ENCODE results near the gene HSD17B12. TPM values are rescaled to one million over a fixed set of nuclear protein-coding genes. Genes with fewer than 3 reads are reported as not detected.
"Not testable (repeated sequence)": the region's sequence is repeated elsewhere in the genome, so short reads cannot be mapped to it uniquely, and the experiment has no call there.

Gene HSD17B12
- polyA plus RNA-seq, 1 experiment, result 67.7 TPM

DNA sequence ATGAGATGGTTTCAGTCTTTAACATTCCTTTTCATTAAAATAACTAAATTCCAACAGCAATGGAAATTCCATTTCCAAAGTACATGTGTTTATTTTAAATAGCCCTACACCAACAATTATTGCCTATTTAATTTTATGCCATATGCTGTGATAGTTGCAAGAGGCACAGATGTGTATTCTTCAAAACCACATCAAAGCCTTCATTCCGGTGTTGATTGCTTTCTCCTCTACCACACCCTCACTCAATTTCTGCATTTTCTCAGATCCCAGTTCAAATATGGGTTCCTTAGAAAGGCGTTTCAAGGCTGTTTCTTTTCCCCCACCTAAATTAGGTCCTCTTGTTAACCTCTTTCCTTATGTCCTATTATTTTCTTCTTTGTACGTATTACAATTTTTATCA lies 6.0 kb upstream of the HSD17B12 start:
- Histone ChIP-seq H3K4me3 (ENCODE audit: low read depth, low read length) (no peak overlapping the region), H3K36me3 (ENCODE audit: control insufficient read depth, insufficient read depth, low read length) (no peaks in the 10 kb centered on the region), H3K27me3 (ENCODE audit: control insufficient read depth, insufficient read depth, low read length) (peaks cover 4% of the 10 kb centered on the region; the same call in 1 of the 2 replicates)
- no peak for DNase-seq (ENCODE audit: low read depth)
- CTCF ChIA-PET, result no interaction called here
- POLR2A ChIA-PET, result no interaction called here
- TF ChIP-seq, protein P1, sequence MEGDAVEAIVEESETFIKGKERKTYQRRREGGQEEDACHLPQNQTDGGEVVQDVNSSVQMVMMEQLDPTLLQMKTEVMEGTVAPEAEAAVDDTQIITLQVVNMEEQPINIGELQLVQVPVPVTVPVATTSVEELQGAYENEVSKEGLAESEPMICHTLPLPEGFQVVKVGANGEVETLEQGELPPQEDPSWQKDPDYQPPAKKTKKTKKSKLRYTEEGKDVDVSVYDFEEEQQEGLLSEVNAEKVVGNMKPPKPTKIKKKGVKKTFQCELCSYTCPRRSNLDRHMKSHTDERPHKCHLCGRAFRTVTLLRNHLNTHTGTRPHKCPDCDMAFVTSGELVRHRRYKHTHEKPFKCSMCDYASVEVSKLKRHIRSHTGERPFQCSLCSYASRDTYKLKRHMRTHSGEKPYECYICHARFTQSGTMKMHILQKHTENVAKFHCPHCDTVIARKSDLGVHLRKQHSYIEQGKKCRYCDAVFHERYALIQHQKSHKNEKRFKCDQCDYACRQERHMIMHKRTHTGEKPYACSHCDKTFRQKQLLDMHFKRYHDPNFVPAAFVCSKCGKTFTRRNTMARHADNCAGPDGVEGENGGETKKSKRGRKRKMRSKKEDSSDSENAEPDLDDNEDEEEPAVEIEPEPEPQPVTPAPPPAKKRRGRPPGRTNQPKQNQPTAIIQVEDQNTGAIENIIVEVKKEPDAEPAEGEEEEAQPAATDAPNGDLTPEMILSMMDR (IDR thresholded peaks at IDR 0.05; ENCODE audit: insufficient read depth, low read depth, low read length), result no peak

- Histone ChIP-seq H3K4me3 (ENCODE audit: low read depth, low read length) (no peak overlapping the region), H3K36me3 (ENCODE audit: control insufficient read depth, insufficient read depth, low read length) (no peaks in the 10 kb centered on the region), H3K27me3 (ENCODE audit: control insufficient read depth, insufficient read depth, low read length) (peaks cover 4% of the 10 kb centered on the region; the same call in 1 of the 2 replicates)
- no peak for DNase-seq (ENCODE audit: low read depth)
- TF ChIP-seq, protein P1 (IDR thresholded peaks at IDR 0.05; ENCODE audit: insufficient read depth, low read depth, low read length), result no peak
- CTCF ChIA-PET, result interaction anchor here (1.1 kb wide), 1 partner anchor 15 kb away, joined by 3 read pairs; no protein-coding TSS in a partner anchor
- POLR2A ChIA-PET, result no interaction called here
Observed at GRCh38 chr11:43676933-43677332, 3.6 kb upstream of the HSD17B12 start.

DNA sequence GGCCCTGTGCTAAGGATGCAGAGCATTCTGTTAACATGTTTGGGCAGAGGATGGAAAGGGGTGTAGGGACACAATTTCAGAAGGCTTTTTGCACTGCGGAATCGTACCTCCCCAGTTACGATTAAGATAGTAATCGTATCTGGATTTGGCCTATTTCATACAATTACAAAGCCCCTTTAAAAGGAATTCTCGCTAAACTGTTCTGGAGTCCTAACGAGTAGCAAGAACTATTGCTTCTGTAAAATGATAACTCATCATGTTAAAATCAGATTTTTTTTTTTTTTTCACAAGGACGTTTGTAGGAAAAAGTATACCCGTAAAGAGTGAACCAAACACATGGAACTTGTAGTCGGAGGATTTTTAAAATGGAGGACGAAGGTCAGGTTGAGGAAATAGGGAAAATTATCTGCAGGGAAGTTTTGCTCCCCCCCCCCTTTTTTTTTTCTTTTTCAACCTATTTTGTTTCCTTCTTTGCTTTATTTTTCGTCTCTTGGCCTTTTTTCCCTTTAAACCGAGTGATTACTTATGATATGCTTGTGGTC lies 934 bp downstream of the HSD17B12 start:
- TF ChIP-seq, protein P1 (IDR thresholded peaks at IDR 0.05; ENCODE audit: insufficient read depth, low read depth, low read length), result no peak
- no peak for DNase-seq (ENCODE audit: low read depth)
- ChIA-PET POLR2A (no interaction called here), CTCF (no interaction called here)
- no peaks in the 10 kb centered on the region for H3K36me3 ChIP-seq (ENCODE audit: control insufficient read depth, insufficient read depth, low read length)
- no peaks in the 10 kb centered on the region for H3K27me3 ChIP-seq (ENCODE audit: control insufficient read depth, insufficient read depth, low read length)
- H3K4me3 ChIP-seq (ENCODE audit: low read depth, low read length), result peak overlapping the region; percentile 98

GRCh38 chr11:43682081-43682480 lies 1.5 kb downstream of the HSD17B12 start:
- POLR2A ChIA-PET; DNase-seq (ENCODE audit: low read depth); CTCF ChIA-PET; H3K36me3 ChIP-seq (ENCODE audit: control insufficient read depth, insufficient read depth, low read length); H3K27me3 ChIP-seq (ENCODE audit: control insufficient read depth, insufficient read depth, low read length): not testable (repeated sequence)
- peak overlapping the region; percentile 98 for H3K4me3 ChIP-seq (ENCODE audit: low read depth, low read length)

DNA sequence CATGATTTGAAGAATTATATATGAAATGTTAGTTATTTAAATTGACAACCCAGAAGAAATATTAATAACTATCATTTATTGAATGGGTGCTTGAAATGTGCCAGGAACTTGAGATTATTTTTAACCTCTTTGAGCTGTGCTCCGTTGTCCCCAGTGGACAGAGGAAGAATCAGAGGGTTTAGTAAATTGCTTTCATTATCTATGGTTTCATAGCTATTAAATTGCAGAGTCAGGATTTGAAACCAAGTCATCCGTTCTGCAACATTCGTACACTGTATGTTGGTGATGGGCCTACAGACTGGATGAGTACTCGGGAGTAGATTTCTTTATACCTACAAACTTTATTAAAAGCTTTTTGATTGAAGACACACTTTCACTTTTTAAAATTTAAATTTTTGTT lies 4.9 kb downstream of the HSD17B12 start:
- POLR2A ChIA-PET, result no interaction called here
- no peaks in the 10 kb centered on the region for H3K27me3 ChIP-seq (ENCODE audit: control insufficient read depth, insufficient read depth, low read length)
- CTCF ChIA-PET, result no interaction called here
- TF ChIP-seq, protein P1 (IDR thresholded peaks at IDR 0.05; ENCODE audit: insufficient read depth, low read depth, low read length), result no peak
- no peak overlapping the region for H3K4me3 ChIP-seq (ENCODE audit: low read depth, low read length)
- no peaks in the 10 kb centered on the region for H3K36me3 ChIP-seq (ENCODE audit: control insufficient read depth, insufficient read depth, low read length)
- DNase-seq (ENCODE audit: low read depth), result no peak

GRCh38 chr11:43686207-43686606 lies 5.7 kb downstream of the HSD17B12 start:
- ChIA-PET POLR2A (no interaction called here), CTCF (interaction anchor here (0.9 kb wide), 1 partner anchor 12 kb away, joined by 3 read pairs; no protein-coding TSS in a partner anchor)
- no peak for DNase-seq (ENCODE audit: low read depth)
- Histone ChIP-seq H3K36me3 (ENCODE audit: control insufficient read depth, insufficient read depth, low read length) (no peaks in the 10 kb centered on the region), H3K4me3 (ENCODE audit: low read depth, low read length) (no peak overlapping the region), H3K27me3 (ENCODE audit: control insufficient read depth, insufficient read depth, low read length) (no peaks in the 10 kb centered on the region)
- TF ChIP-seq, protein P1 (IDR thresholded peaks at IDR 0.05; ENCODE audit: insufficient read depth, low read depth, low read length), result no peak

Measured in BJ (cell line).